ENCODE measurements around the gene PPP1R7.

PPP1R7 gene

GRCh38 chr2:241121008-241121407, 29.3 kb upstream of the PPP1R7 start:
- no peak for DNase-seq (ENCODE audit: low read depth in 2 of 2)

GRCh38 chr2:241122376-241123002, 27.8 kb upstream of the PPP1R7 start:
- DNase-seq (ENCODE audit: low read depth in 2 of 2), result no peak

- DNase-seq (ENCODE audit: low read depth in 2 of 2), result peak in 1 of 2 donors; percentile 27
Observed at GRCh38 chr2:241123816-241124536, 26.3 kb upstream of the PPP1R7 start.

GRCh38 chr2:241125626-241126025, 24.6 kb upstream of the PPP1R7 start:
- DNase-seq (ENCODE audit: low read depth in 2 of 2), result no peak

GRCh38 chr2:241126201-241126611, 24.1 kb upstream of the PPP1R7 start:
- DNase-seq (ENCODE audit: low read depth in 2 of 2), result no peak

- DNase-seq (ENCODE audit: low read depth in 2 of 2), result no peak
Observed at GRCh38 chr2:241126771-241127202, 23.5 kb upstream of the PPP1R7 start.

GRCh38 chr2:241128266-241128665, 22.0 kb upstream of the PPP1R7 start:
- no peak for DNase-seq (ENCODE audit: low read depth in 2 of 2)

GRCh38 chr2:241129086-241129871, 21.0 kb upstream of the PPP1R7 start:
- no peak for DNase-seq (ENCODE audit: low read depth in 2 of 2)

GRCh38 chr2:241130316-241130715, 20.0 kb upstream of the PPP1R7 start:
- DNase-seq (ENCODE audit: low read depth in 2 of 2), result no peak

GRCh38 chr2:241131531-241131930, 18.7 kb upstream of the PPP1R7 start:
- no peak for DNase-seq (ENCODE audit: low read depth in 2 of 2)

- no peak for DNase-seq (ENCODE audit: low read depth in 2 of 2)
Observed at GRCh38 chr2:241132538-241133435, 17.5 kb upstream of the PPP1R7 start.

- DNase-seq (ENCODE audit: low read depth in 2 of 2), result no peak
Observed at GRCh38 chr2:241133436-241133820, 16.8 kb upstream of the PPP1R7 start.

GRCh38 chr2:241134711-241135110, 15.6 kb upstream of the PPP1R7 start:
- no peak for DNase-seq (ENCODE audit: low read depth in 2 of 2)

GRCh38 chr2:241135737-241136136, 14.5 kb upstream of the PPP1R7 start:
- no peak for DNase-seq (ENCODE audit: low read depth in 2 of 2)

- DNase-seq (ENCODE audit: low read depth in 2 of 2), result no peak
Observed at GRCh38 chr2:241136191-241136590, 14.1 kb upstream of the PPP1R7 start.

- DNase-seq (ENCODE audit: low read depth in 2 of 2), result no peak
Observed at GRCh38 chr2:241136661-241137260, 13.5 kb upstream of the PPP1R7 start.

GRCh38 chr2:241137276-241138190, 12.7 kb upstream of the PPP1R7 start:
- no peak for DNase-seq (ENCODE audit: low read depth in 2 of 2)

GRCh38 chr2:241138471-241138870, 11.8 kb upstream of the PPP1R7 start:
- no peak for DNase-seq (ENCODE audit: low read depth in 2 of 2)

- DNase-seq (ENCODE audit: low read depth in 2 of 2), result no peak
Observed at GRCh38 chr2:241139531-241140444, 10.5 kb upstream of the PPP1R7 start.
